Smooth muscle cell (in vitro differentiated cells): ENCODE measurements around the gene SCN1A. TPM values are rescaled to one million over a fixed set of nuclear protein-coding genes. Genes with fewer than 3 reads are reported as not detected.

ENCODE experiments used
- DNase-seq: peaks from one replicate; lab custom pipeline; 2025; ENCODE audit not compliant: unreplicated experiment; lab: John Stamatoyannopoulos, UW
- H2AFZ ChIP-seq: fragments of 200-600 bp; sonication (generic); 2 replicates; pipeline ENCODE4 v1.6.0; 2016; ENCODE audit warnings: antibody characterized with exemption, low read depth, mild to moderate bottlenecking
- H3F3A ChIP-seq: fragments of 200-600 bp; sonication (generic); 2 replicates; pipeline ENCODE4 v1.6.0; 2017; ENCODE audit warnings: antibody characterized with exemption, low read depth
- H3K27ac ChIP-seq: fragments of 200-600 bp; sonication (generic); 2 replicates; pipeline ENCODE4 v1.5.1; 2016; ENCODE audit warnings: low read depth, mild to moderate bottlenecking
- H3K27me3 ChIP-seq: fragments of 200-600 bp; sonication (generic); 2 replicates; pipeline ENCODE4 v1.6.1; 2016; ENCODE audit warnings: low read depth, mild to moderate bottlenecking
- H3K36me3 ChIP-seq: fragments of 200-600 bp; sonication (generic); 2 replicates; pipeline ENCODE4 v1.5.1; 2016; ENCODE audit warnings: low read depth
- H3K4me1 ChIP-seq: fragments of 200-600 bp; sonication (generic); 2 replicates; pipeline ENCODE4 v1.5.1; 2016; ENCODE audit warnings: low read depth
- H3K4me2 ChIP-seq: fragments of 200-600 bp; sonication (generic); 2 replicates; pipeline ENCODE4 v1.6.0; 2016; ENCODE audit warnings: mild to moderate bottlenecking
- H3K4me3 ChIP-seq: fragments of 200-600 bp; sonication (generic); 2 replicates; pipeline ENCODE4 v1.5.1; 2016; ENCODE audit warnings: mild to moderate bottlenecking
- H3K79me2 ChIP-seq: fragments of 200-600 bp; sonication (generic); 2 replicates; pipeline ENCODE4 v1.6.0; 2016; ENCODE audit warnings: low read depth, mild to moderate bottlenecking
- H3K9ac ChIP-seq: fragments of 200-600 bp; sonication (generic); 2 replicates; pipeline ENCODE4 v1.6.0; 2016; ENCODE audit warnings: low read depth
- H3K9me3 ChIP-seq: fragments of 200-600 bp; sonication (generic); replicated peaks from 2 replicates; pipeline ENCODE4 v1.5.1; 2016; ENCODE audit warnings: low read depth
- H4K20me1 ChIP-seq: fragments of 200-600 bp; sonication (generic); 2 replicates; pipeline ENCODE4 v1.6.0; 2016; ENCODE audit warnings: low read depth
- CTCF ChIP-seq: fragments of 200-600 bp; sonication (generic); IDR thresholded peaks from 2 replicates; pipeline ENCODE4 v1.5.1; 2017; ENCODE audit warnings: borderline replicate concordance, mild to moderate bottlenecking, antibody characterized with exemption; ENCODE audit not compliant: insufficient read depth, poor library complexity, severe bottlenecking
- WGBS: methylation state at CpG from one replicate; pipeline ENCODE4 v1.1.7; 2016; ENCODE audit warnings: low lambda C conversion rate; 5-methylcytosine and 5-hydroxymethylcytosine counted together
- polyA plus RNA-seq: library from polyadenylated mRNA; unstranded; fragments of >200 nt; fragmentation: Nextera tagmentation; extraction: Ambion mirVana; gene quantifications from 2 replicates; pipeline ENCODE4 v1.2.1, GENCODE V29; 2016
- total RNA-seq: library from RNA; depleted of rRNA; stranded (reverse); fragments of >200 nt; gene quantifications from 2 replicates; pipeline ENCODE4 v1.2.3, GENCODE V29; 2014

The SCN1A gene
- total and polyA plus RNA-seq, 2 experiments from 2014 or later, result not detected

GRCh38 chr2:166157578-166157977, 29.8 kb upstream of the SCN1A start:
- H3K27me3 ChIP-seq, result no peaks in the 10 kb centered on the region
- 82% methylated on average over 2 of the region's 2 CpGs for WGBS
- H3K36me3 ChIP-seq, result no peaks in the 10 kb centered on the region
- DNase-seq, result no peak
- H4K20me1 ChIP-seq, result no peaks in the 10 kb centered on the region
- H3K9me3 ChIP-seq, result no peaks in the 10 kb centered on the region
- H3K4me1 ChIP-seq, result no peaks in the 10 kb centered on the region
- no peak overlapping the region for H3K27ac ChIP-seq
- TF ChIP-seq CTCF, result no peak
- no peak overlapping the region for H3K9ac ChIP-seq
- H2AFZ ChIP-seq, result no peak overlapping the region
- no peak overlapping the region for H3K4me2 ChIP-seq
- H3K79me2 ChIP-seq, result no peaks in the 10 kb centered on the region
- H3K4me3 ChIP-seq, result no peak overlapping the region
- no peaks in the 10 kb centered on the region for H3F3A ChIP-seq

DNA sequence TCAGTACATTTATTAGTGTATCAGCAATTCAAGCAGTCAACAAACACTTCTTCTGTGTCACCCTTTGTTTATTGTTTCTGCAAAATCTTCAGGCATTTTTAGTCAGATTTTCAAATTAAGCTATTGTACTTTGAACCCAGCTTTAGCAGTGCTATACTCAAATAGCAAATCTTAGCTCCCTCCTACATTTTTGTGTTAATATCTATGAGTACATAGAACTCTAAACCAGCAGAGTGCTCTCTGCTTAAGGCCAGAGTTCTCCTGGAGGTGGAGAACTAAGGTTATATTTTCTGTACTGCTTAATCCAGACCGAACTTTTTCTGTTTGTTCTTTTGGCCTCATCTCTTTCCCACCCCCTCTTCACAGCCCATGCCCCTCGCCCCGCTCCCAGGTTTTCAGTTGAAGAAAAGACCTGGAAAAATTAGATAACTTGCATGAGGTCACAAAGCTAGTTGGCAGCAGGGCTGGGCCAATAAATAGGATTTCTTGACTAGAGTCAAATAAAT, 29.2 kb upstream of the SCN1A start:
- H4K20me1 ChIP-seq, result no peaks in the 10 kb centered on the region
- H3K9ac ChIP-seq, result no peak overlapping the region
- H3K27ac ChIP-seq, result no peak overlapping the region
- no peak overlapping the region for H2AFZ ChIP-seq
- no peaks in the 10 kb centered on the region for H3K4me1 ChIP-seq
- no peaks in the 10 kb centered on the region for H3K36me3 ChIP-seq
- H3K79me2 ChIP-seq, result no peaks in the 10 kb centered on the region
- no peak for DNase-seq
- 83% methylated on average over 3 of the region's 3 CpGs for WGBS
- H3K9me3 ChIP-seq, result no peaks in the 10 kb centered on the region
- H3K4me2 ChIP-seq, result no peak overlapping the region
- H3K4me3 ChIP-seq, result no peak overlapping the region
- TF ChIP-seq CTCF, result no peak
- no peaks in the 10 kb centered on the region for H3K27me3 ChIP-seq
- no peaks in the 10 kb centered on the region for H3F3A ChIP-seq

- Histone ChIP-seq H3K79me2 (no peaks in the 10 kb centered on the region), H3K27me3 (no peaks in the 10 kb centered on the region), H3K9me3 (no peaks in the 10 kb centered on the region), H3K4me3 (no peak overlapping the region), H3K4me1 (no peaks in the 10 kb centered on the region), H3F3A (no peaks in the 10 kb centered on the region), H2AFZ (no peak overlapping the region), H3K9ac (no peak overlapping the region), H3K4me2 (no peak overlapping the region), H3K36me3 (no peaks in the 10 kb centered on the region), H4K20me1 (no peaks in the 10 kb centered on the region), H3K27ac (no peak overlapping the region)
- 76% methylated on average over 2 of the region's 2 CpGs for WGBS
- no peak for TF ChIP-seq CTCF
- DNase-seq, result no peak
Observed at GRCh38 chr2:166155589-166155988, 27.8 kb upstream of the SCN1A start.

- Histone ChIP-seq H3K4me3 (no peak overlapping the region), H3K27ac (no peak overlapping the region), H4K20me1 (no peaks in the 10 kb centered on the region), H3K36me3 (no peaks in the 10 kb centered on the region), H3K79me2 (no peaks in the 10 kb centered on the region), H3F3A (no peaks in the 10 kb centered on the region), H3K9me3 (no peaks in the 10 kb centered on the region), H3K4me2 (no peak overlapping the region), H2AFZ (no peak overlapping the region), H3K9ac (no peak overlapping the region), H3K4me1 (no peaks in the 10 kb centered on the region), H3K27me3 (no peaks in the 10 kb centered on the region)
- TF ChIP-seq CTCF, result no peak
- DNase-seq, result no peak
- WGBS, result 54% methylated on average over 3 of the region's 3 CpGs
Observed at GRCh38 chr2:166154685-166155338, 27.0 kb upstream of the SCN1A start.
